ENCODE measurements around the gene SCAMP1. TPM values are rescaled to one million over a fixed set of nuclear protein-coding genes. Genes with fewer than 3 reads are reported as not detected.

SCAMP1 gene
- total and polyA plus RNA-seq, 2 experiments from 2014 or later, result 57.7 to 66.9 TPM

DNA sequence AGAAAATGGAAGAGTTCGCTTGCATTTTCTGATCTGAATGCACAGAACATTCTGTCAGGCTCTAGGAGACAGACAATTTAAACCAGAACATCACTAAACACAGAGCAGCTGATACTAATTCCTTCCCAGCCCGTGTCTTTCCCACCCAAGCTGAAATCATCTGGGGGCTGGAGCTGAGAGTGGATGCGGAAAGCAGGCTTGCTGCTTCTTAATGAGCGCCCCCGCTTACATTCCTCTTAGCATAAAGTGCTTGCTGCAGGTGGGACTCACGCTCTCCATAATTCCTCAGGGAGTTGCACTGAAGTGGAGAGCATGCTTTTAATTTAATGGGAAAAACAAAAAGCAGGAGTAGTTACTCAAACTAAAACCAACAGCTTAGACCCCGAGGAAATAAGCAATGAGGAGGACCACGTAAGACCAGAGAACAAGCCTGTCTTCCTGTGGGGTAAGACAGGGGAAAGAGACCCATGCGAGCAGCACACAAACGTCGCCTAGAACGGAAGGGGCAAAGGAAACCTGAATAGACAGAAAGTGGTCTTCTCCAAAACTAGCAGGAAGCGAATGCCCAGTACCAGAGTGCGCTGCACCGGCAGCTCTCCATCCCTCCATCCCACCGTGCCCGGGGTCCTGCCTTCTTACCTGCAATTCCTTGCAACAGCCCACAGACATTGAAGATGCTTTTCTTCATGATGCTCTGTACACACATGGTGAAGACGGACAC, 148.9 kb downstream of the SCAMP1 start:
- Histone ChIP-seq H3K9ac (peak overlapping the region; percentile 66), H3K4me1 (ENCODE audit: insufficient read depth) (peaks cover 56% of the 10 kb centered on the region), H3K9me2 (ENCODE audit: insufficient read depth) (no peaks in the 10 kb centered on the region), H3K79me2 (ENCODE audit: insufficient read depth) (no peaks in the 10 kb centered on the region), H3K4me2 (ENCODE audit: unreplicated experiment) (peak overlapping the region; percentile 94), H4K20me1 (ENCODE audit: insufficient read depth) (no peaks in the 10 kb centered on the region), H3K36me3 (ENCODE audit: low read depth) (no peaks in the 10 kb centered on the region), H3K27ac (no peak overlapping the region), H3K4me3 (peak overlapping the region; percentile 66), H3F3A (ENCODE audit: insufficient read depth) (peaks cover 31% of the 10 kb centered on the region), H3K9me3 (ENCODE audit: low read depth) (no peaks in the 10 kb centered on the region), H3K27me3 (replicated peaks; ENCODE audit: insufficient read depth) (no peaks in the 10 kb centered on the region), H2AFZ (no peak overlapping the region)
- in situ Hi-C loops (cut with MboI), result no loop called here
- TF ChIP-seq EZH2 (IDR thresholded peaks at IDR 0.05; ENCODE audit: insufficient read depth, poor library complexity, severe bottlenecking) (no peak), EZH2phosphoT487 (IDR thresholded peaks at IDR 0.05; ENCODE audit: insufficient read depth, low read depth) (no peak)
- no peak for DNase-seq
- 46 to 57% methylated on average over 18 of the region's 18 CpGs for WGBS, 2 experiments (ENCODE audit: low coverage in 1 of 2, low lambda C conversion rate in 2 of 2, missing lambda C conversion rate in 2 of 2)

DNA sequence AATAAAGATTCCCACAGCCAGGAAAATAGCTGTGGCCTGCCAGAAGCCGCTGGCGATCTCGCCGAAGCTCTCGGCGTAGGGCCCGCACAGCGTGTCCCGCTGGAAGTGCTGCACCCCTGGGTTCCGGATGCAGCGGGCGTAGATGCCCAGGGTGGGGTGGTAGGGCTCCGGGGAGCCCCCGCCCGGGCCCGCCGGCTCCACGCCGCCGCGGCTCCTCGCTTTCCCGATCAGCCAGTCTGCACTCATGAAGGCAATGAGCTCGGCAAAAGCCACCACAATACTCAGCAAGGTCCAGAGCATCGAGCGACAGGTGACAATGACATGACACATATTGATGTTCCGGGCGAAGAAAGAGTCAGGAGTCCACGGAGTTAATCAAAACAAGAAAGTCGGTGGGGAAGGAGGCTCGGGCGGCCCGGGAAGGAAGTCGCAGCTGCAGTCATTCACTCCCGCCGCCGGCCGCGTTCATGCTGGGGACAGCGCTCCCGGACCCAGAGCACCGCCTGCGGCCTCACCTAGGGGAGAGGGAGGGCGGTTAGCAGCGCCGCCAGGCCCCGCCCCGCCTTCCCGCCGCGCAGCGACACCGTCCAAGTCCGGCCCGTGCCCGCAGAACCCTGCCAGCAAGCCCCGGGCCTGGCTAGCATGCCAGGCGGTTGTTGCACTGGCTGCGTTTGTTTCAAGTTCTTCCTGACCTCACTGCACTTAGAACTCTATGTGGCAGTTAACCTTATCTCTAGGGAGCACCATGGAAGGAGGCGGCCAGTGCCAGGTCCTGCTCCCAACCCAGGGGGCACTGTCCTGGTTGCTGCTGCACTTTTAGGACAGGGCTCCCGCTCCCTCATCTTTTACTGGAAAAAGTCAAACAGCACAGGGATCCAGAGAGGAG, 149.7 kb downstream of the SCAMP1 start:
- Histone ChIP-seq H3K9me3 (ENCODE audit: low read depth) (no peaks in the 10 kb centered on the region), H3K27ac (no peak overlapping the region), H4K20me1 (ENCODE audit: insufficient read depth) (no peaks in the 10 kb centered on the region), H3K4me1 (ENCODE audit: insufficient read depth) (peaks cover 57% of the 10 kb centered on the region), H3K9me2 (ENCODE audit: insufficient read depth) (no peaks in the 10 kb centered on the region), H2AFZ (peak overlapping the region; percentile 64), H3K36me3 (ENCODE audit: low read depth) (no peaks in the 10 kb centered on the region), H3K79me2 (ENCODE audit: insufficient read depth) (no peaks in the 10 kb centered on the region), H3F3A (ENCODE audit: insufficient read depth) (peaks cover 34% of the 10 kb centered on the region), H3K4me3 (peak overlapping the region; percentile 66), H3K27me3 (replicated peaks; ENCODE audit: insufficient read depth) (no peaks in the 10 kb centered on the region), H3K9ac (peak overlapping the region; percentile 66), H3K4me2 (ENCODE audit: unreplicated experiment) (peak overlapping the region; percentile 94)
- peak; percentile 61 for DNase-seq
- WGBS, 2 experiments (ENCODE audit: low coverage in 1 of 2, low lambda C conversion rate in 2 of 2, missing lambda C conversion rate in 2 of 2), result 9 to 12% methylated on average over 55 to 61 of the region's 61 CpGs
- in situ Hi-C loops (cut with MboI), result no loop called here
- TF ChIP-seq EZH2 (IDR thresholded peaks at IDR 0.05; ENCODE audit: insufficient read depth, poor library complexity, severe bottlenecking), result no peak
- TF ChIP-seq EZH2phosphoT487 (IDR thresholded peaks at IDR 0.05; ENCODE audit: insufficient read depth, low read depth), result no peak

DNA sequence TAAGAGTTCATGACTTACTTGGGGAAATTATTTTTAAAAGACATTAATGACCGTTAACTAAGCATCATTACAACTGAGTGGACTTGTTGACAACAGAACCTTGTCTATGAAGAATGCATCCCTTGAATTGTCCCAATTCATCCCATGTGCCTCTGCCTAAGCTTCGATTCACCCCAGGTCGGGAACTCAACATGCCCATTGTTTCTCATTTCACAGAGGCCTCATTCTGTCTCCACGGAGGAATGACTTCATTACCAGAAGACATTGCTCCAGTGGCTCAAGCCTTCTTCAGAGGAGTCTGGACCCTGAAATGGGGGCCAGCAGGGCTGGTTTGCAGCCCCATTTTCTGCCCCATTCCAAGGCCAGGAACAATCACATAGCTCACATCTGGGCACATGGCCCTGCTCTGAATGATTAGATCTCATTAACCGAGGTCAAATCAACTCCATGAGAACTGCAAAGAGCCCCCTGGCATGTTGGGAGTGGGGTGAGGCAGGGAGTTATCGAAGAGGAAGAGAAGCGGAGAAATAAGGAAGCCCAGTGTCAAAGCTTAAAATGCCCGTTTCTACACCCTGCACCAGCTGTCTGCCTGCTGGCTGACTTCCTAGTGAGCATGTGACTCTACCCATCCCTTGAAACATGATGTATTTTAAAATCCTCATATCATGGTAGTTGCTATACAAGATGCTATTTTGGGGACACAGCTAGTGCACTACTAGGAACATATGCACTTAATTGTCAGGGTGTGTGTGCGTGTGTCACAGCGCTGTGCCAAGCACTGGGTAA, 150.9 kb downstream of the SCAMP1 start:
- DNase-seq, result no peak
- no peaks in the 10 kb centered on the region for H3K9me2 ChIP-seq (ENCODE audit: insufficient read depth)
- H3K4me1 ChIP-seq (ENCODE audit: insufficient read depth), result peaks cover 49% of the 10 kb centered on the region
- 82 to 83% methylated on average over 10 of the region's 10 CpGs for WGBS, 2 experiments (ENCODE audit: low coverage in 1 of 2, low lambda C conversion rate in 2 of 2, missing lambda C conversion rate in 2 of 2)
- H3K27ac ChIP-seq, result no peak overlapping the region
- no peak overlapping the region for H3K9ac ChIP-seq
- TF ChIP-seq EZH2phosphoT487 (IDR thresholded peaks at IDR 0.05; ENCODE audit: insufficient read depth, low read depth), result no peak
- no peak for TF ChIP-seq EZH2 (IDR thresholded peaks at IDR 0.05; ENCODE audit: insufficient read depth, poor library complexity, severe bottlenecking)
- H4K20me1 ChIP-seq (ENCODE audit: insufficient read depth), result no peaks in the 10 kb centered on the region
- no peaks in the 10 kb centered on the region for H3K27me3 ChIP-seq (replicated peaks; ENCODE audit: insufficient read depth)
- H3K9me3 ChIP-seq (ENCODE audit: low read depth), result no peaks in the 10 kb centered on the region
- H3K4me2 ChIP-seq (ENCODE audit: unreplicated experiment), result no peak overlapping the region
- in situ Hi-C loops (cut with MboI), result no loop called here
- no peak overlapping the region for H2AFZ ChIP-seq
- peaks cover 28% of the 10 kb centered on the region for H3F3A ChIP-seq (ENCODE audit: insufficient read depth)
- H3K4me3 ChIP-seq, result no peak overlapping the region
- H3K36me3 ChIP-seq (ENCODE audit: low read depth), result no peaks in the 10 kb centered on the region
- H3K79me2 ChIP-seq (ENCODE audit: insufficient read depth), result no peaks in the 10 kb centered on the region

- Histone ChIP-seq H3K79me2 (ENCODE audit: insufficient read depth) (no peaks in the 10 kb centered on the region), H3K9ac (no peak overlapping the region), H3K9me3 (ENCODE audit: low read depth) (no peaks in the 10 kb centered on the region), H4K20me1 (ENCODE audit: insufficient read depth) (no peaks in the 10 kb centered on the region), H3K4me1 (ENCODE audit: insufficient read depth) (peaks cover 39% of the 10 kb centered on the region), H3K27ac (no peak overlapping the region), H3K9me2 (ENCODE audit: insufficient read depth) (no peaks in the 10 kb centered on the region), H3K36me3 (ENCODE audit: low read depth) (no peaks in the 10 kb centered on the region), H3F3A (ENCODE audit: insufficient read depth) (peaks cover 22% of the 10 kb centered on the region), H3K4me3 (no peak overlapping the region), H3K27me3 (replicated peaks; ENCODE audit: insufficient read depth) (no peaks in the 10 kb centered on the region), H3K4me2 (ENCODE audit: unreplicated experiment) (no peak overlapping the region), H2AFZ (no peak overlapping the region)
- WGBS, 2 experiments (ENCODE audit: low coverage in 1 of 2, low lambda C conversion rate in 2 of 2, missing lambda C conversion rate in 2 of 2), result 95 to 98% methylated on average over 3 of the region's 3 CpGs
- no peak for DNase-seq
- no peak for TF ChIP-seq EZH2 (IDR thresholded peaks at IDR 0.05; ENCODE audit: insufficient read depth, poor library complexity, severe bottlenecking)
- TF ChIP-seq EZH2phosphoT487 (IDR thresholded peaks at IDR 0.05; ENCODE audit: insufficient read depth, low read depth), result no peak
- in situ Hi-C loops (cut with MboI), result no loop called here
Observed at GRCh38 chr5:78512435-78512834, 152.0 kb downstream of the SCAMP1 start.
